GM18867 (cell line): ENCODE results near the gene PCDHGC5.
A peak's percentile ranks its signal among the peaks of the same experiment; 100 is the strongest.

Experiments used
- ATAC-seq: cut with Tn5 transposase; IDR thresholded peaks from one replicate; pipeline ENCODE4 v1.9.1; 2021; ENCODE audit warnings: mild to moderate bottlenecking, moderate library complexity; ENCODE audit not compliant: unreplicated experiment

The PCDHGC5 gene

DNA sequence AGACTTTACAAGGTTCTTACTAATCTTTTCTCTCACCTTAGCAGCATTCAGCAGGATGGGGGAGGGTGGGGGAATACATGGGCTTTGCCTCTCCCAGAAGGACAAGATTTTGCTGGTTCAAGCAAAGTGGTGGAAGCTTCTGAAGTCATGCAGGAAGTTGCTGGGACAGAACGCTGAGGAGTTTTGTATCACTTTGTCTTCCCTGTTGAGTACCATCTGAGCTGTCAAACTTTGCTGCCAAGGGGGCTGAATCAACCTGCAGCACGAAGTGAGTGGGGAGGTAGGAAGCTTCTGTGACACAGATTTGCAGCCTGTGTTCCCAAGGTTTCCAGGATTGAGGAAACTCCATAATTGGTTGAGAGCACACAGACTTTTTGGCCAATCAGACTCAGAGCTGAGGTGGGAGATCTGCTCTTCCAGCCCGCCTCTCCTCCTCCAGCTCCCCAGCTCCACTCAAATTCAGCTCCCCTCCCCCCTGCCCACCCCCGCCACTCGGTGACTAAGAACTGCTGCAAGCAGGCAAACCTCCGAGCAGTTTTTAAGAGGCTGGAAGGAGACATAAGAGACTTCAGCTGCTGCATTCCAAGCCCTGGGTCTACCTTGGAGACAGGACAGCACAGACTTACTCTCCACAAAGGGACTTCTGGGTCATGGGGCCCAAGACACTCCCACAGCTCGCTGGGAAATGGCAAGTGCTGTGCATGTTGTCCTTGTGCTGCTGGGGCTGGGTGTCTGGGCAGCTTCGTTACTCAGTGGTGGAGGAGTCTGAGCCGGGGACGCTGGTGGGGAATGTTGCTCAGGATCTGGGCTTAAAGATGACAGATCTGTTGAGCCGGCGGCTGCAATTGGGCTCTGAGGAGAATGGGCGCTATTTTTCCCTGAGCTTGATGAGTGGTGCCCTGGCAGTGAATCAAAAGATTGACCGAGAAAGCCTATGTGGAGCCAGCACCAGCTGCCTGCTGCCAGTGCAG lies at the start of gene PCDHGC5:
PCDHGC5 (plus strand) TSS at position 491 of the 971 bp plus-strand sequence; CDS start at position 651, 160 bp downstream.
- no peak for ATAC-seq

DNA sequence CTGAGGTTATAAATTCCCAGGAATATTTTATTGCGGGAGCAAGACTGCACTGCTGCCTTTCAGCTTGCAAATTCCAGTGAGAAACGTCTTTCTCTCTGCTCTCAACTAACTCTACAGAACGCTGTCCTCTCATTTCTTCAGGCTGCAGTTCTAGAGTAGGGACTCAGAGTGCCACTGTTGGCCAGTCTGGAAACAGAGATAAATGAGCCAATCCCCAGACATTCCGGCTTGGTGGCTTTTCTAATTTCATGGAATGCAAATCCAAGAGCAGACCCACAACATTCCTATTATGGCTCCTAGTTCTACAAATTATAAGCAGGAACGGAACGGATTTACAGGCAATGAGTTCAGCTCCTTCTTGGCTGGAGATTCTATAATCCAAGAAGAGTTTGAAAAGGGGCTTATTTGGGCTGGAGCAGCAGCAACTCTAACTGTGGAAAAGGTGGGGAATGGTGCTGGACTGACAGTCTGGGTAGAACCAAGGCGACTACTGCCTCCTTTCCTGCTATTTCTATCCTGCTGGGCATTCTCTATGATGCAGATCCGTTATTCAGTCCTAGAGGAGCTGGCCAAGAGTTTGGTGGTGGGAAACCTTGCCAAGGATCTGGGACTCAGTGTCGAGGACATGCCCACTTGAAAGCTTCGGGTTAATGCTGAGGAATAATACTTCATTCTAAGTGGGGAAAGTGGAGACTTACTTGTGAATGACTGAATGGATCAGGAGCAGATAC lies 49.3 kb upstream of the PCDHGC5 start:
- no peak for ATAC-seq

DNA sequence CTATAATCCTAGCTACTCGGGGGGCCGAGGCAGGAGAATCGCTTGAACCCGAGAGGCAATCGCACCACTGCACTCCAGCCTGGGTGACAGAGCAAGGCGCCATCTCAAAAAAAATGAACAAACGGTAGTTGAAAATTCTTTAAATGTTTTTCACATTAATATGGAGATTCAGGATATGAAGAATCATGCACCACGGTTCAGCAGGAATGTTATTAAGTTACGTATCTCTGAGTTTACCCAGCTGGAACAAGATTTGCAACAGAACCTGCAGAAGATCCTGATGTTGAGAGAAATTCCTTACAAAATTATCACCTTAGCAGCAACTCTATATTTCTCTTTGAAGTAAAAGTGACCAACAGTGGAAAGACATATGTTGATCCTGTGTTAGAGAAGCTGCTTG lies 48.5 kb upstream of the PCDHGC5 start:
- ATAC-seq: no peak

DNA sequence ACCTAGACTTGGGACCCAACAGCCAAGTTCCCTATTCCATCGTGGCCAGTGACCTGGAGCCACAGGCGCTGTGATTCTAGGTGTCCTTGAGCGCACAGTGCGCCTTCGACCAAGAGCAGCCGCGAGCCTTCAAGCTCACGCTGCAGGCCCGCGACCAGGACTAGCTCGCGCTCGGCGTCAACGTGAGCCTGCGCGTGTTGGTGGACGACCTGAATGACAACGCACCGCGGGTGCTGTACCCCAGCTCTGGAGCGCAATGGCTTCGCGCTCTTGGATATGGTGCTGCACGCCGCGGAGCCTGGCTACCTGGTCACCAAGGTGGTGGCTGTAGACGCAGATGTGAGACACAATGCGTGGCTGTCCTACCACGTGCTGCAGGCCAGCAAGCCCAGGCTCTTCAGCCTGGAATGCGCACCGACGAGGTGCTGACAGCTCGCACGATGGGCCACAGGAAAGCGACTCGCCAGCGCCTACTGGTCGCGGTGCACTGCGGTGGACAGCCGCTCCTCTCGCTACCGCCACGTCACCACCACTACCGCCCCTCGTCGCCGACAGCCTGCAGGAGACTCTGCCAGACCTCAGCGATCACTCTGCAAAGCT lies 47.2 kb upstream of the PCDHGC5 start:
- no peak for ATAC-seq

DNA sequence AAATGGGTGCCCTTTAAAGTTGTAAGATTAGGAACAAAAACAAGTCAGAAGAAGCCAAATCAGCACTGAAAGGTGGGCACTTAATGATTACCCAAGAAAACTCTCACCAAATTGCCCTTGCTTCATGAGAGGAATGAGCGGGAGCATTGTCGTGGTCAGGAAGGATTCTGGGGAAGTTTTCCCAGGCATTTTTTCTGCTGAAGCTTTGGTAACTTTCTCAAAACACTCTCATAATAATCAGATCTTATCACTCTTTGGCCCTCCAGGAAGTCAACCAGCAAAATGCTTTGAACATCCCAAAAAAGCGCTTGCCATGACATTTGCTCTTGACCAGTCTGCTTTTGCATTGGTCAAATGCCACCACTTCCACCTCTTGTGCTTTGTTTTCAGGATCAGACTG lies 23.5 kb upstream of the PCDHGC5 start:
- ATAC-seq: no peak

DNA sequence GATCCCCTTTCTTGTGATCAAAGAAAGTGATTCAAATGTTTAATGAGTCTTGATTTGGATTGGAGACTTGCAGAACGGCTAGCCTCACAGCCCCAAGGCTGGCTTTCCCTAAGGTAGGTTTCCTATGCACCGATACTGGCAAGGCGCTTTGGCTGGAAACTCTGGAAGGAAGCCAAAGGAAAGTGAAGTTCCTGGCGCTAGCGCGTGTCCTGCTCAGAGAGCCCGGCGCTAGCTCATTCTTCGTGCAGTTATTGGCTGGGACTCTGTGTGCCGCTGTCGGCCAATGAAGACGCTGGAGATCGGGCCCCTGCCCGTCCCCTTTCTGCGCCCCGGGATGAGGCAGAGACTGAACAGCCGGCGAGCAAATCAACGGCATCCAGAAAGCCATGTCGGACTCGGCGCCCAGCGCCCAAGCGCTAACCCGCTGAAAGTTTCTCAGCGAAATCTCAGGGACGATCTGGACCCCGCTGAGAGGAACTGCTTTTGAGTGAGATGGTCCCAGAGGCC lies 13.2 kb upstream of the PCDHGC5 start, which contains the start of gene PCDHGC3:
PCDHGC3 (plus strand) TSS at position 342 of the 507 bp plus-strand sequence; CDS start at position 493, 151 bp downstream.
- peak; percentile 98 for ATAC-seq

DNA sequence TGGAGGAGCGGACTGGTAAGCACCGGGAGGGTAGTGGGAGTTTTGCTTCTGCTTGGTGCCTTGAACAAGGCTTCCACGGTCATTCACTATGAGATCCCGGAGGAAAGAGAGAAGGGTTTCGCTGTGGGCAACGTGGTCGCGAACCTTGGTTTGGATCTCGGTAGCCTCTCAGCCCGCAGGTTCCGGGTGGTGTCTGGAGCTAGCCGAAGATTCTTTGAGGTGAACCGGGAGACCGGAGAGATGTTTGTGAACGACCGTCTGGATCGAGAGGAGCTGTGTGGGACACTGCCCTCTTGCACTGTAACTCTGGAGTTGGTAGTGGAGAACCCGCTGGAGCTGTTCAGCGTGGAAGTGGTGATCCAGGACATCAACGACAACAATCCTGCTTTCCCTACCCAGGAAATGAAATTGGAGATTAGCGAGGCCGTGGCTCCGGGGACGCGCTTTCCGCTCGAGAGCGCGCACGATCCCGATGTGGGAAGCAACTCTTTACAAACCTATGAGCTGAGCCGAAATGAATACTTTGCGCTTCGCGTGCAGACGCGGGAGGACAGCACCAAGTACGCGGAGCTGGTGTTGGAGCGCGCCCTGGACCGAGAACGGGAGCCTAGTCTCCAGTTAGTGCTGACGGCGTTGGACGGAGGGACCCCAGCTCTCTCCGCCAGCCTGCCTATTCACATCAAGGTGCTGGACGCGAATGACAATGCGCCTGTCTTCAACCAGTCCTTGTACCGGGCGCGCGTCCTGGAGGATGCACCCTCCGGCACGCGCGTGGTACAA lies 12.6 kb upstream of the PCDHGC5 start:
- peak; percentile 26 for ATAC-seq

DNA sequence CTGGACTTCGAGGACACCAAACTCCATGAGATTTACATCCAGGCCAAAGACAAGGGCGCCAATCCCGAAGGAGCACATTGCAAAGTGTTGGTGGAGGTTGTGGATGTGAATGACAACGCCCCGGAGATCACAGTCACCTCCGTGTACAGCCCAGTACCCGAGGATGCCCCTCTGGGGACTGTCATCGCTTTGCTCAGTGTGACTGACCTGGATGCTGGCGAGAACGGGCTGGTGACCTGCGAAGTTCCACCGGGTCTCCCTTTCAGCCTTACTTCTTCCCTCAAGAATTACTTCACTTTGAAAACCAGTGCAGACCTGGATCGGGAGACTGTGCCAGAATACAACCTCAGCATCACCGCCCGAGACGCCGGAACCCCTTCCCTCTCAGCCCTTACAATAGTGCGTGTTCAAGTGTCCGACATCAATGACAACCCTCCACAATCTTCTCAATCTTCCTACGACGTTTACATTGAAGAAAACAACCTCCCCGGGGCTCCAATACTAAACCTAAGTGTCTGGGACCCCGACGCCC lies 11.8 kb upstream of the PCDHGC5 start:
- ATAC-seq: no peak

DNA sequence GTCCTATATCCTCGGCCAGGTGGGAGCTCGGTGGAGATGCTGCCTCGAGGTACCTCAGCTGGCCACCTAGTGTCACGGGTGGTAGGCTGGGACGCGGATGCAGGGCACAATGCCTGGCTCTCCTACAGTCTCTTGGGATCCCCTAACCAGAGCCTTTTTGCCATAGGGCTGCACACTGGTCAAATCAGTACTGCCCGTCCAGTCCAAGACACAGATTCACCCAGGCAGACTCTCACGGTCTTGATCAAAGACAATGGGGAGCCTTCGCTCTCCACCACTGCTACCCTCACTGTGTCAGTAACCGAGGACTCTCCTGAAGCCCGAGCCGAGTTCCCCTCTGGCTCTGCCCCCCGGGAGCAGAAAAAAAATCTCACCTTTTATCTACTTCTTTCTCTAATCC lies 11.1 kb upstream of the PCDHGC5 start:
- ATAC-seq: no peak

DNA sequence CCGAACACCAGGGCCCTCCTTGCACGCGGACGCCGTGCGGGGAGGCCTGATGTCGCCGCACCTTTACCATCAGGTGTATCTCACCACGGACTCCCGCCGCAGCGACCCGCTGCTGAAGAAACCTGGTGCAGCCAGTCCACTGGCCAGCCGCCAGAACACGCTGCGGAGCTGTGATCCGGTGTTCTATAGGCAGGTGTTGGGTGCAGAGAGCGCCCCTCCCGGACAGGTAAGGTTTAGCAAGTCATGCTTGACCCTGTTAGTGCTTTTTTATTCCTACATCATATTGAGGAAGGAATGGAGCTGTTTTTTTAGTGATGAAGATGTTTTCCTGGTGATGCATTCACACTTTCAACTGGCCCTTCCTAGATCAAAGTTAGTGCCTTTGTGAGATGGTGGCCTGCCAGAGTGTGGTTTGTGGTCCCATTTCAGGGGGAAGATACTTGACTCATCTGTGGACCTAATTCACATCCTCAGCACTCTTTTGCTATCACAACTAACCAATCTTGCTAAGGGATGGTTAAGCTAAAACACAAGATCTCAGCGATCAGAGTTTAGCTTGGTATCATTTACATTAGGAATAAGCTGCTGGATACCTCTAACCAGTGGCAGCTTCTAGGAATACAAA lies 10.4 kb upstream of the PCDHGC5 start:
- no peak for ATAC-seq

DNA sequence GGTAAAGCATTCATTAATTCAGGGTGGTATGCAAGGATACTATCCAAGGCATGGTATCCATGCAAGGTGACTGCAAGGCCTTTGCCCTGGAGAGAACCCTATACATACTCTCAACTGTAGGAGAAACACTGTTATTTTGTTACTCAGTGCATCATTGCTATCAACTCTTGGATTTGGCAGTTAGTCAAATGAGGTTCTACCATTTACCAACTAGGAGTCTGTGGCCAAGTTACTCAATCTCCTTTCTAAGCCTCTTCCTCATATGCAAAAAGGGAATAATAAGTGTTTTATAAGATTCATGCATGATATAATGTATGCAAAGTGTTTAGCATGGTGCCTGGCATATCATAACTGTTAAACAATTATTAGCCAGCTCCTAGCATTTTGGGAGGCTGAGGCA lies 9.1 kb upstream of the PCDHGC5 start:
- ATAC-seq: no peak

DNA sequence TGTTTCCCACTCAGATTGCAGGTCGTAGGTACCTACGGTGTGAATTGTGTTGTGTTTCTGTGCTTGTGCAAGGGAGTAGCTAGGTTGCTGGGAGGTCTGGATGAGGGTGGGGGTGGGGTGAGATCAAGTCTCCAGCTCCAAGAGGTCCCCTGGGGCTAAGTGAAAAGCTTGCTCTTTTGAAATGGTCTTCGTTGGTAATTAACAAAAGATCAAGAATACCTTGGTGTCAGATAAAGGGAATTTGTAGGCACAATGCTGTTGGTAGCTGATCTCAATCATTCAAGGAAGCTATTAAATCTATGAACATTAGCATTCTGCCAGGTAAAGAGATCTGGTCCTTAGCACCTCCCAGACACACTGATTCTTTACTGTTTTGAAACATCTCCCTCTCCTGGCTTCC lies 5.0 kb upstream of the PCDHGC5 start:
- no peak for ATAC-seq

DNA sequence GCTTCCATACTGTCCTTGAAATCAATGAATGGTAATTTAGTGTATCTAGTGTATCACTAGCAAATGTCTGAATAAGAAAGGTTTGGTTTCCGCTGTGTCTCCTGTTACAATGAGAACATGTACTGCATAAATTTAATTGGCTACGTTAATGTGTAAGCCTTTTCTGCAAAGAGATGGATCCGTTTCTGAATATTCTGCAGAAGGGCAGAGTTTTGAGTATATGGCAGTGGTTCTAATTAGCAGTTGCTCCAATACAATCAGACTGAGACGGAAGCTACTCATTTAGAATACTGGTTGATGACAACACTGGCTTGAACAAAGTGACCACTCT lies 4.6 kb upstream of the PCDHGC5 start:
- ATAC-seq: no peak

DNA sequence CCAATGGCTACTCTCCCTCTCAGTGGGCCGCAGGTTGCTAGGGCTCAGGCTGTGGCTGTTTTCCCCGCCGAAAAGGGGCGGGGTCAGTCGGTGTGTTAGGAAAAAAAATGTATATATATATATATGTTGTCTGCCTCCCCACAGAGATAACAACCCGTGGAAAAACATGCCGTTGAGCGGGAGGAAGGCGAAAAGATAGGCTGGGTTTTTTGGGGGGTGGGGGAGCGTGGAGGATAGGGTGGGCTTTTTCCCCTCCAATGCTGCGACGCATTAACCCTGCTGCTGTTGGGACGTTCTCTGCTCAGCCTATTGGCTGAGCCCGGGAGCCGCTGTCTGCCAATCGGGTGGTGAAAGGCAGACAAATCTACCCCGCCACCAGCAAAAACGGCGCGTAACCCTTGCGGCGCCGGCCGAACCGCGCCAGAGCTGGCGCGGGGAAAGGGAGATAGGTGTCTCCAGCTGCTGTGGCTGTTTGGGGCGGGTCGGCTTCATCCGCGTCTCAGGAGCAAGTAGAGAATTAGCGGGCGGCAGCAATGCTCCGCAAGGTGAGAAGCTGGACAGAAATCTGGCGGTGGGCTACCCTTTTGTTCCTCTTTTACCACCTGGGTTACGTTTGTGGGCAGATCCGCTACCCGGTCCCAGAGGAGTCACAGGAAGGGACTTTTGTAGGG lies 4.1 kb upstream of the PCDHGC5 start, which contains the start of gene PCDHGC4:
PCDHGC4 (plus strand) TSS at position 390 of the 671 bp plus-strand sequence; CDS start at position 534, 144 bp downstream.
- ATAC-seq: no peak

DNA sequence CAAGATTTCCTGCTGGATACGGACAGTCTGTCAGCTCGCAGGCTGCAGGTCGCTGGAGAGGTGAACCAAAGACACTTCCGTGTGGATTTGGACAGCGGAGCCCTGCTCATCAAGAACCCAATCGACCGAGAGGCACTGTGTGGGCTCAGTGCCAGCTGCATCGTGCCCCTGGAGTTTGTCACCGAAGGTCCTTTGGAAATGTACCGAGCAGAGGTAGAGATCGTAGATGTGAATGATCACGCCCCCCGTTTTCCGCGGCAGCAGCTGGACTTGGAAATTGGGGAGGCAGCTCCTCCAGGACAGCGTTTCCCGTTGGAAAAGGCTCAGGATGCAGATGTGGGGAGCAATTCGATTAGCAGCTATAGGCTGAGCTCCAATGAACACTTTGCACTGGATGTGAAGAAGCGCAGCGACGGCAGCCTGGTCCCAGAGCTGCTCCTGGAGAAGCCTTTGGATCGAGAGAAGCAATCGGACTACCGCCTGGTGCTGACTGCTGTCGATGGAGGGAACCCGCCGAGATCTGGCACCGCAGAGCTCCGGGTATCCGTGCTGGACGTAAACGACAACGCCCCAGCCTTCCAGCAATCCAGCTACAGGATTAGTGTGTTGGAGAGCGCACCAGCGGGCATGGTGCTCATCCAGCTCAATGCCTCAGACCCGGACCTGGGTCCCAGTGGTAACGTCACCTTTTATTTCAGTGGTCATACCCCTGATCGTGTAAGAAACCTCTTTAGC lies 3.4 kb upstream of the PCDHGC5 start:
- ATAC-seq: no peak

DNA sequence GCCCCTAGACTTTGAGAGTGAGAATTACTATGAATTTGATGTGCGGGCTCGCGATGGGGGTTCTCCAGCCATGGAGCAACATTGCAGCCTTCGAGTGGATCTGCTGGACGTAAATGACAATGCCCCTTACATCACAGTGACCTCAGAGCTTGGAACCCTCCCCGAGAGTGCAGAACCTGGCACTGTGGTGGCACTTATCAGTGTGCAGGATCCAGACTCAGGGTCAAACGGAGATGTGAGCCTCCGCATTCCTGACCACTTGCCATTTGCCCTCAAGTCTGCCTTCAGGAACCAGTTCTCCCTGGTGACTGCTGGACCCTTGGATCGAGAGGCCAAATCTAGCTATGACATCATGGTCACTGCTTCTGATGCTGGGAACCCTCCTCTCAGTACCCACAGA lies 2.8 kb upstream of the PCDHGC5 start:
- ATAC-seq: no peak

DNA sequence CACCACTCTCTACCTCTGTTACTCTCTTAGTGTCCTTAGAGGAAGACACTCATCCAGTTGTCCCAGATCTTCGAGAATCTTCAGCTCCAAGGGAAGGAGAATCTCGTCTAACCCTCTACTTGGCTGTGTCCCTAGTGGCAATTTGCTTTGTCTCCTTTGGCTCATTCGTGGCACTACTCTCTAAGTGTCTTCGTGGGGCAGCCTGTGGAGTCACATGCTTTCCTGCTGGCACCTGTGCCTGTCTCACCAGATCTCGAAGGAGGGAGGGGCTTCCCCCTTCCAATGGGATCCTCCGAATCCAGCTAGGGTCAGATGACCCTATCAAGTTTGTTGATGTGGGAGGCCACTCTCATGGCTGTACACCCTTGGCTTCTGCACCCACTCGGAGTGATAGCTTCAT lies 1.8 kb upstream of the PCDHGC5 start:
- no peak for ATAC-seq

DNA sequence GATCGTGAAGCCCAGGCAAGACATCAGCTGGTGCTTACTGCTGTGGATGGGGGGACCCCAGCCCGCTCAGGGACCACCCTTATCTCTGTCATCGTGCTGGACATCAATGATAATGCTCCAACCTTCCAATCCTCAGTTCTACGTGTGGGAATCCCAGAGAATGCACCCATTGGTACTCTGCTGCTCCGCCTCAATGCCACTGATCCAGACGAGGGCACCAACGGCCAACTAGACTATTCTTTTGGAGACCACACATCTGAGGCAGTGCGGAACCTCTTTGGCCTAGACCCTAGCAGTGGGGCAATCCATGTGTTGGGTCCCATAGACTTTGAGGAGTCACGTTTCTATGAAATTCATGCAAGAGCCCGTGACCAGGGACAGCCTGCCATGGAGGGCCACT lies 960 bp downstream of the PCDHGC5 start:
- no peak for ATAC-seq

DNA sequence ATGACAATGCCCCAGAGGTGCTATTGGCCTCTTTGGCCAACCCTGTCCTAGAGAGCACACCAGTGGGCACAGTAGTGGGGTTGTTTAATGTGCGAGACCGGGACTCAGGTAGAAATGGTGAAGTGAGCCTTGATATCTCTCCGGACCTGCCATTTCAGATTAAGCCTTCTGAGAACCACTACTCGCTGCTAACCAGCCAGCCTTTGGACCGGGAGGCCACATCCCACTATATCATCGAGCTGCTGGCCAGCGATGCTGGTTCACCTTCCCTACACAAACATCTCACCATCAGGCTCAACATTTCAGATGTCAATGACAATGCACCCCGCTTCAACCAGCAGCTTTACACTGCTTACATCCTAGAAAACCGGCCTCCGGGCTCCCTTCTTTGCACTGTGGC lies 1.4 kb downstream of the PCDHGC5 start:
- ATAC-seq: no peak
